ENCODE results near the gene TFDP1.

DNA sequence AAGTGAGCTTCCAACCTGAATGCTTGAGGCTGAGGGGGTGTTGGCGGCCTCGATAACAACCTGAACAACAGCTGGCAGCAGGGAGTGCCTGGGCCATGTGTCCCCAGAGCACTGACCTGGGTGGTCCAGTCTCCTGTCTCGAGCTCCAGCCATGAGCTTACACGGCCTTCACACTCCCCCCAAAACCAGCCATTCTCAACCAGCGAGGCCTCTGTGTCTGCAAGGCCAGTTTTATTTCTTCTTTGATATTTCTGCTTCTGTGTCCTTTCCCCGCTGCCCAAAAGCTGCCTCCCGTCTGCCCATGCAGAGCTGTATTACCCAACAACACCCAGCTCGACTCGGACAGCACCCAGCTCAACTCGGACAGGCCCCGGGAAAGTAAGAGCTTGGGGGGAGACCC is 32.5 kb upstream of the TFDP1 start:
- TF ChIP-seq EZH2 (IDR thresholded peaks at IDR 0.05; ENCODE audit: insufficient read depth, poor library complexity, severe bottlenecking) (no peak), EZH2phosphoT487 (IDR thresholded peaks at IDR 0.05; ENCODE audit: insufficient read depth, low read depth) (no peak)
